CD4-positive, alpha-beta T cell treated with Interferon gamma for 1 hour (primary cell): ENCODE results near the gene TIMM17A.

Experiments used
- DNase-seq: peaks from one replicate; pipeline ENCODE4 v3.0.0-alpha.2; 2020

The TIMM17A gene

DNA sequence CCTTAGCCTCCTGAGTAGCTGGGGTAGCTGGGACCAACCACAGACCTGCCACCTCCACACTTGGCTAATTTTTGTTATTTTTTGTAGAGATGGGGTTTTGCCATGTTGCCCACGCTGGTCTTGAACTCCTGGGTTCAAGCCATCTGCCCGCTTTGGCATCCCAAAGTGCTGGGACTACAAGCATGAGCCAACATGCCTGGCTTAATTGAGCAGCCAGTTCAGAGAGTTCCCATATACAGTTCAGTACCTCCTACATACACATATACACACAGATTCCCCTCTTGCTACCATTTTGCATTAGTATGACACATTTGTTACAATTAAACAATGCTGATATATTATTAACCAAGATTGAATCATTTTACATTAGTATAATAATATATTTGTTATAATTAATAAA lies 30.1 kb downstream of the TIMM17A start:
- no peak for DNase-seq

- no peak for DNase-seq
Observed at GRCh38 chr1:201988601-201989000, 33.3 kb downstream of the TIMM17A start.

DNA sequence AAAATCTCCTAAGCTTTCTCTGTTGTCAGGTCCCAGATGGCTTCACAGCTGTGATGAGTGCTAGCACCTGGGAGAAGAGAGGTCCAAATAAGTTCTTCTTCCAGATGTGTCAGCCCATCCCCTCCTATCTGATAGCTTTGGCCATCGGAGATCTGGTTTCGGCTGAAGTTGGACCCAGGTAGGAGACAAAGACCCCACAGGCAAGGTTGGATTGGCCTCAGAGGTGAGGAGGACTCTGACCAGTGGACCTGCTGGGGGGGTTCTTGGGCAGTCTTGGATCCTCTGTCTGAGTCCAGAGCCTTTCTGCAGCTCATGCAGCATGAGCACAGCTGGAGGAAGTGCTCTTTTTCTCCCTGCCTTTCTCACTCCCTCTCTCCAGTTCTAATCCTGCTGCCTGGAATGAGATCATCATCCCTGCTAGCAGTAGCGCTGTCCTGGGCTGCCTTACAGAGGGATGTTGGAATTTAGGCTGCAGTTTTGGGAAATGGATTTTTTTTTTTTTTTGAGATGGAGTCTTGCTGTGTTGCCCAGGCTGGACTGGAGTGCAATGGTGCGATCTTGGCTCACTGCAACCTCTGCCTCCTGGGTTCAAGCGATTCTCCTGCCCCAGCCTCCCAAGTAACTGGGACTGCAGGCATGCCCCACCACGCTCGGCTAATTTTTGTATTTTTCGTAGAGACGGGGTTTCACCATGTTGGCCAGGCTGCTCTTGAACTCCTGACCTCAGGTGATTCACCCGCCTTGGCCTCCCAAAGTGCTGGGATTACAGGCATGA lies 34.2 kb downstream of the TIMM17A start:
- DNase-seq: no peak

- DNase-seq: no peak
Observed at GRCh38 chr1:201990427-201990826, 35.1 kb downstream of the TIMM17A start.

DNA sequence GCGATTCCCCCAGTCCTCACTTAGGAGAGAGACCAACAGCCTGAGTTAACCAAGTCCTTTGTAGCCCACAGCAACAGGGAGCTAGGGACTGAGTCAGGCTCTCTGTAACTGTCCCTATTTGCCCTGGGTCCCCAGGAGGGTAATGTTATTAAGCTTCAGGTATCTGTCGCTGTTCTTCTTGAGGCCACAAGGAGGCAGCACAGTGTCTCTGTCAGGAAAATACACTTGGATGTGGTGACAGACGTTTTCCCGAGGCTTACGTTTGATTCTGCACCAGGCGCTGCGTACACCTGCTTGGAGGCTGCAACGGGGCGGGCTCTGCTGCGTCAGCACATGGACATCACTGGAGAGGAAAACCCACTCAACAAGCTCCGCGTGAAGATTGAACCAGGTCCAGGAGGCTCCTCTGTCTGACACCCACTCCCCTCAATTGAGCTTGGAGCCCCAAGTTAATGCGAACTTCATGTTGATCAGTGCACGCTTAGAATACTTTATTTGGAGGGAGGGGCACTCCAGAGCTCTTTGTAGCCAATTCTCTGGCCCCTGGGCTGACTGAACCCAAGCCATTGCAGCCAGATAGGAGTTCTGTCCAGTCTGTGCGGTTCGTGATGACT lies 44.4 kb downstream of the TIMM17A start:
- DNase-seq: no peak

GRCh38 chr1:202002507-202002906 lies 47.2 kb downstream of the TIMM17A start:
- DNase-seq: no peak

DNA sequence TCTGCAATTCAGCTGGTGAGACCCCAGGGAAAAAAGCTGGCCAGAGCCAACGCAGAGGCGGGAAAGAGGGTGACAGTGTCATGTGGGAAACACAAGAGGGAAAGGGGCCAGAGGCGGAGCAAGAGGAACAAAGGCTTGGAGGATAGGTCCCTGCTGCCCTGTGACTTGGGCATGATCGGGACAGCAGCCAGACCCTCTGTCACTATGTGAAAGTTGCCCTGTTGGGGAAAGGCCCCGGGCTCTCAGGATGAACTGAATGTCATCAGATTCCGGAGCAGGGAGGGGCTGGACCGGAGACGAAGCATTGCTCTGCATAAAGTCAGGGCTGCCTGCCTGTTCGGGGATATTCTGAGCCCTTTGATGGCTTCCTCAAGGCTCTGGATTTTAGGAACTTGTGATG lies 49.4 kb downstream of the TIMM17A start:
- DNase-seq: no peak

GRCh38 chr1:202005958-202006357 lies 50.7 kb downstream of the TIMM17A start:
- DNase-seq: no peak

DNA sequence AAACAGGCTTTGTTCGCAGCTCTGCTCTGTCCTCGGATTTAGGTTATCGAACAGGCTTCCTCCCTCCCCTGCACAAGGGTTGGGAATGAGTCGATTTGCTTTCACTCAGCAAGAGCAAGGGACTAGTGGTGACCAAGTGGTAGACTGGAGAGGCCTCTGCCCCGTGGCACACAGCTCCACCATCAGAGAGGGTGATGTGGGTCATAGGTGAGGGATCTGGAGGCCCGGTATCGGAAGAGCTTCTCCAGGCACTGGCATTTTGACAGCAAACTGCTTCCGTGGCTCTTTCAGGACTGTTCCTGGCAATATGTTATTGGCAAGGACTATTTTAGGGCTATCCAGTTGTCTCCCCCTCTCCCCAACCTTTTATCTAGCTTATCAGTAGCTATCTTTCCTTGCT lies 52.0 kb downstream of the TIMM17A start:
- no peak for DNase-seq

- no peak for DNase-seq
Observed at GRCh38 chr1:202007805-202008489, 52.6 kb downstream of the TIMM17A start.

DNA sequence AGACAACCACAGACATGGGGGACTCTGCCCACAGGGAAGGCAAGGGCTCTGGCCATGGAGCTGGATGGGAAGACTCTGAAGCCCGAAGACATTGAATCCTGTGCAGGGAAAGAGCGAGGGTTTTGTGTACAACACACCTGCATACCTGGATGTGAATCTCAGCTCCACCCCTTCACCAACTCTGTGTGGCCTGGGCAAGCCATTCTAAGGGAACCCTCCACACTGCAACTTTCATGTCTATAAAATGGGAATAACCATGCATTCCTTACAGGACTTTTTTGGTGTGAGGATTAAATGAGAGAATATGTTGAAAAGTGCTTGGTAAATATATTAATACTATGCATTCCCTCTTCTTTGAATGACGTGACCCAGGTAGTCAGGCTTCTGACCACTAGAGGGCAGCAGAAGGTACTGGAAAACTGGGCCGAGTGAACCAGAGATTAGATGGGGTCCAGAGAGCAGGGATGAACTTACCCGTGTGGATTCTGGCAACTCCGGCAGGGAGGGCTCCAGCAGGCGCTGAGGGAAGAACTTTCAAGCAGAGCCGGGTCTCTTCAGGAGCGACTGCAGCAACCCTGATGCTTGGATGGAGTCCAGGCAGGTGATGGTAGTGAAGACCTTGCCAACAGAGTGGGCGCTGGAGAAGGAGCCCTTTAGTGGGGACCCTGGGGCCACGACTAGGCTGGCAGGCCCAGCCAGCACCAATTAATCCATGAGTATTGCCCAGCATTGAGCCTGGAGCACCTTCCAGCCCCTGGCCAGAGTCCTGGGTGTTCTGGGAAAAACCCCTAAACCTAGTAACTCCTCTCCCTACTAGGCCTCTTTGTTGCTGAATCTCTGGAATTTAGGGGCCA lies 54.2 kb downstream of the TIMM17A start:
- DNase-seq: peak; percentile 36

DNA sequence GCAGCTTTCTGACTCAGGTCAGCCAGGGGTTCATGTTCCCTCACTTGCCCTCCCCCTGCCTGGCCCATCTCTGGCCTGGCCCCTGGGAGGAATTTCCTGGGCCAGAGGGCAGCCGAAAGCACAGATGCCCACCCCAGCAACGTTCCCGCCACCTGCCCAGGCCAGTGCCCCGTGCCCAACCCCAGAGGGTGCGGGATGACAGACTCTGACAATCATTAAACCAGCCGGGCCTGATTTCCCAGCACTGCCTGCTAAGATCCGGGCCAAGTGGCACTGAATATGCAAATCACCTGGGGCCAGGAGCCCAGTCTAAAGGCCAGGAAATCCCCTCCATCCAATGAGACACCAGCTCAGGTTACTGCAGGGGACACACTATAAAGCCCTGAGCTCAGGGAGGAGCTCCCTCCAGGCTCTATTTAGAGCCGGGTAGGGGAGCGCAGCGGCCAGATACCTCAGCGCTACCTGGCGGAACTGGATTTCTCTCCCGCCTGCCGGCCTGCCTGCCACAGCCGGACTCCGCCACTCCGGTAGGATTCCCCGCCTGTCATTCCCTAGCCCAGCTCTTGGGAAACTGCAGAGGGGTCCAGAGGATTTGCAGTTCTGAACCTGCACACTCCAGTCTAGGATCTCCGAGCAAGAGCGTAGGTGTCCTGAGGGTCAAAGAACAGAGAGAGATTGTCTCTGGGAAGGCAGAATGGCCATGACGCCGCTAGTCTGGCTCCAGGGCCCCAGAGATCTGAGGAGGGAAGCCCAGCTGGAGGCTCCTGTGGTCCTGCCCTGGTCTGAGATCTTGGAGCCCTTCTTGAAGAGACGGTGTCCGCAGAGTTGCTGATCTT lies 55.1 kb downstream of the TIMM17A start, which contains the start of gene ELF3:
ELF3 (plus strand) TSS at position 408 of the 836 bp plus-strand sequence. CDS start 550 bp downstream, outside the sequence.
- DNase-seq: no peak

DNA sequence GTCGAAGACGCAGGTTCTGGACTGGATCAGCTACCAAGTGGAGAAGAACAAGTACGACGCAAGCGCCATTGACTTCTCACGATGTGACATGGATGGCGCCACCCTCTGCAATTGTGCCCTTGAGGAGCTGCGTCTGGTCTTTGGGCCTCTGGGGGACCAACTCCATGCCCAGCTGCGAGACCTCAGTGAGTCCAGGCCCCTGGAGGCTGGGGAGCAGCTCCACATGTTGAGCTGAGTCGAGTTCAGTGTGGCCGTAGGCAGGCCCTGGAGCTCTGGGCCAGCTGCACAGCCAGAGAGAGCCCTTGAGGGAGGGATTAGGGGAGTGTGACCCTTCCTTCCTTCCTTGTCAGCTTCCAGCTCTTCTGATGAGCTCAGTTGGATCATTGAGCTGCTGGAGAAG lies 56.7 kb downstream of the TIMM17A start:
- no peak for DNase-seq

GRCh38 chr1:202012544-202013478 lies 57.5 kb downstream of the TIMM17A start:
- DNase-seq: no peak

- DNase-seq: no peak
Observed at GRCh38 chr1:202013603-202014002, 58.3 kb downstream of the TIMM17A start.

DNA sequence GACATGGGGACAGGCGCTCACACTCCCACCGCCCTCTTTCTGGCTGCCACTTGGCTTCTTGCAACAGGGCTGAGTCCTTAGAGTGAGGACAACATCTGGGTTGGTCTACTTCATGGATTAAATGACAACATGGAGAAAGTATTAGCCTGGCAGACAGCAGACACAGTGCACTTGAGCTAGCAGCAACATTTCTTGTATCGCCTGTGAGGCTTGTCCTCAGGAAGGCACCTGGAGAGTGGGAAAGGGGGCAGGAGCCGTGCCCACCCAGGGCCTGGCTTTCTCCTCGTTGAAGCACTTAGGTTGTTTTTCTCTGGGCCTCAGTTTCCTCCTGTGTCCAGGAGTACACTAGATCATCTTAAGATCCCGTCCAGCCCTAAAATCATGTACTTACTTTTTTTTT lies 58.8 kb downstream of the TIMM17A start:
- DNase-seq: no peak

- no peak for DNase-seq
Observed at GRCh38 chr1:202014915-202015661, 59.8 kb downstream of the TIMM17A start.

DNA sequence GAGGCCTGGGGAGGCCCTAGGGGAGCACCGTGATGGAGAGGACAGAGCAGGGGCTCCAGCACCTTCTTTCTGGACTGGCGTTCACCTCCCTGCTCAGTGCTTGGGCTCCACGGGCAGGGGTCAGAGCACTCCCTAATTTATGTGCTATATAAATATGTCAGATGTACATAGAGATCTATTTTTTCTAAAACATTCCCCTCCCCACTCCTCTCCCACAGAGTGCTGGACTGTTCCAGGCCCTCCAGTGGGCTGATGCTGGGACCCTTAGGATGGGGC lies 60.3 kb downstream of the TIMM17A start:
- DNase-seq: no peak

DNA sequence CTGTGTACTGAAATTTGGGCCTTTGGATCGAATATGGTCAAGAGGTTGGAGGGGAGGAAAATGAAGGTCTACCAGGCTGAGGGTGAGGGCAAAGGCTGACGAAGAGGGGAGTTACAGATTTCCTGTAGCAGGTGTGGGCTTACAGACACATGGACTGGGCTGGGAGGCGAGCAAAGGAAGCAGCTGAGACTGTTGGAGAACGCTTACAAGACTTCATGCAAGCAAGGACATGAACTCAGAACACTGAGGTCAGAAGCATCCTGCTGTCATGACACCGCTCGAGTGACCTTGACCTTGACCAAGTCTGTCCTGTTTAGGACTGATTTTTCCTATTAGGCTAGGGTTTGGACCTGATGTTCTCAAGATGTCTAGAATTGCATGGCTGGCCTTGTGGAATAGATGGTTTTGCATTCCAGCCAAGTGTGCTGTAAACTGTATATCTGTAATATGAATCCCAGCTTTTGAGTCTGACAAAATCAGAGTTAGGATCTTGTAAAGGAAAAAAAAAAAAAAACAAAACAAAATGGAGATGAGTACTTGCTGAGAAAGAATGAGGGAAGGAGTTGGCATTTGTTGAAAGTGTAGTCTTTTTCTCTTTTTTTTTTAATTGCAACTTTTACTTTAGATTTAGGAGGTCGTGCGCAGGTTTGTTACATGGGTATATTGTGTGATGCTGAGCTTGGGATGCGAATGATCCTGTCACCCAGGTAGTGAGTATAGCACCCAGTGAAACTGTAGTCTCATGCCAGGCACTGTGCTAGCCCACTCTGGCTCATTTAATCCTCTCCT lies 60.9 kb downstream of the TIMM17A start:
- no peak for DNase-seq
